HCT116 (cell line): Measurements from ENCODE around the gene NARS2. TPM values are rescaled to one million over a fixed set of nuclear protein-coding genes. Genes with fewer than 3 reads are reported as not detected.
A peak's percentile ranks its signal among the peaks of the same experiment; 100 is the strongest.

Experiments
- ATAC-seq: fragments of 200-7000 bp; cut with Tn5 transposase; 2 replicates; pipeline ENCODE4 v1.9.1; 2020; ENCODE audit warnings: mild to moderate bottlenecking, moderate library complexity
- BruUV-seq: library from RNA; stranded (reverse); fragments of 400-500 nt; replicated peaks from 2 replicates; lab custom pipeline; 2021; lab: Mats Ljungman, UMichigan
- CTCF ChIA-PET: fragments of 300-600 bp; sonication (Branson Sonifier 250); formaldehyde crosslinking; loops from one replicate; lab custom pipeline; 2021; ENCODE audit warnings: antibody characterized with exemption; lab: Charles Lee
- POLR2A ChIA-PET: fragments of 300-600, 350-600 bp; sonication (Branson Sonifier 250); formaldehyde crosslinking; loops from one replicate; lab custom pipeline; 2021; ENCODE audit warnings: antibody characterized with exemption; lab: Charles Lee
- RAD21 ChIA-PET, 2 experiments: fragments of 300-600 bp; sonication (Branson Sonifier 250); formaldehyde crosslinking; loops; one replicate each; lab custom pipeline; 2023; ENCODE audit warnings: low total read pairs in 2 of 2; ENCODE audit not compliant: uncharacterized antibody in 2 of 2, unreplicated experiment in 2 of 2, low non-redundant PET in 1 of 2; lab: Charles Lee
- DNase-seq: peaks from one replicate; pipeline ENCODE4 v3.0.0-alpha.2; 2010; ENCODE audit warnings: low read depth, low spot score
- H2AFZ ChIP-seq: fragments of 200-600 bp; shearing (Covaris generic), sonication (generic); 2 replicates; pipeline ENCODE4 v1.6.1; 2017; ENCODE audit warnings: low read depth, mixed run types, mixed read lengths, antibody characterized with exemption, low read length; ENCODE audit not compliant: poor library complexity, severe bottlenecking
- H3K27ac ChIP-seq: 2 replicates; pipeline ENCODE4 v1.5.1; 2012; ENCODE audit warnings: low read depth, low read length
- H3K27me3 ChIP-seq: fragments of 200-600 bp; sonication (generic); 2 replicates; pipeline ENCODE4 v1.6.1; 2016; ENCODE audit warnings: mixed run types, low read length, mixed read lengths; ENCODE audit not compliant: insufficient read depth
- H3K36me3 ChIP-seq, 2 experiments: fragments of 200-500 bp in 1 of 2; fragments of 200-600 bp in 1 of 2; sonication (Bioruptor generic) in 1 of 2; sonication (generic) in 1 of 2; 2 replicates each; pipeline versions ENCODE4 v1.5.1 to v1.6.1; 2014 to 2016; ENCODE audit warnings: low read length in 2 of 2, inconsistent platforms in 1 of 2, mixed read lengths in 1 of 2, mixed run types in 1 of 2; ENCODE audit not compliant: insufficient read depth in 2 of 2, control insufficient read depth in 1 of 2
- H3K4me1 ChIP-seq, 2 experiments: fragments of 200-600 bp in 1 of 2; sonication (generic) in 1 of 2; 2 replicates each; pipeline versions ENCODE4 v1.5.1 to v1.6.1; 2012 to 2017; ENCODE audit warnings: low read length in 2 of 2, inconsistent platforms in 1 of 2, mild to moderate bottlenecking in 1 of 2, mixed read lengths in 1 of 2, mixed run types in 1 of 2, moderate library complexity in 1 of 2; ENCODE audit not compliant: insufficient read depth in 2 of 2, control insufficient read depth in 1 of 2
- H3K4me2 ChIP-seq: fragments of 200-600 bp; sonication (generic); 2 replicates; pipeline ENCODE4 v1.6.1; 2017; ENCODE audit warnings: mixed run types, low read length, mixed read lengths
- H3K4me3 ChIP-seq, 2 experiments: fragments of 200-600 bp in 1 of 2; sonication (generic) in 1 of 2; replicated peaks in 1 of 2; 2 replicates each; pipeline ENCODE4 v1.5.1; 2011 to 2016; ENCODE audit warnings: low read length in 2 of 2, control low read depth in 1 of 2, low read depth in 1 of 2, mild to moderate bottlenecking in 1 of 2, mixed read lengths in 1 of 2, mixed run types in 1 of 2
- H3K79me2 ChIP-seq: fragments of 200-600 bp; sonication (generic); 2 replicates; pipeline ENCODE4 v1.6.1; 2017; ENCODE audit warnings: mild to moderate bottlenecking, mixed run types, low read length, moderate library complexity, mixed read lengths; ENCODE audit not compliant: insufficient read depth
- H3K9ac ChIP-seq: fragments of 200-600 bp; sonication (generic); 2 replicates; pipeline ENCODE4 v1.6.1; 2016; ENCODE audit warnings: low read length, mixed read lengths
- H3K9me2 ChIP-seq: fragments of 200-600 bp; sonication (generic), shearing (Covaris generic); 2 replicates; pipeline ENCODE4 v1.6.1; 2017; ENCODE audit warnings: mixed run types, mild to moderate bottlenecking, moderate library complexity; ENCODE audit not compliant: insufficient read depth
- H3K9me3 ChIP-seq, 2 experiments: fragments of 200-500 bp in 1 of 2; fragments of 200-600 bp in 1 of 2; sonication (Bioruptor generic) in 1 of 2; sonication (generic) in 1 of 2; 2 replicates each; pipeline ENCODE4 v1.6.1; 2014 to 2017; ENCODE audit warnings: low read length in 2 of 2, mixed read lengths in 2 of 2, inconsistent platforms in 1 of 2, low read depth in 1 of 2, mild to moderate bottlenecking in 1 of 2, mixed run types in 1 of 2, moderate library complexity in 1 of 2; ENCODE audit not compliant: control insufficient read depth in 1 of 2, insufficient read depth in 1 of 2
- H4K20me1 ChIP-seq: fragments of 200-600 bp; sonication (generic), shearing (Covaris generic); 2 replicates; pipeline ENCODE4 v1.6.1; 2017; ENCODE audit warnings: mixed run types, mild to moderate bottlenecking, moderate library complexity; ENCODE audit not compliant: insufficient read depth
- CBX3 ChIP-seq: IDR thresholded peaks from 2 replicates; pipeline ENCODE4 v1.6.1; 2012; ENCODE audit warnings: low read depth
- CEBPB ChIP-seq: IDR thresholded peaks from 2 replicates; pipeline ENCODE4 v1.6.1; 2012; ENCODE audit warnings: low read depth
- CTCF ChIP-seq, 3 experiments: fragments of 200-600 bp in 1 of 3; sonication (generic) in 1 of 3; IDR thresholded peaks in 2 of 3; conservative IDR thresholded peaks in 1 of 3; 2 replicates each; pipeline ENCODE4 v1.5.1; 2012 to 2017; ENCODE audit warnings: low read depth in 2 of 3, low read length in 2 of 3, antibody characterized with exemption in 1 of 3, borderline replicate concordance in 1 of 3, control low read depth in 1 of 3, mild to moderate bottlenecking in 1 of 3, mixed read lengths in 1 of 3, mixed run types in 1 of 3, moderate library complexity in 1 of 3; ENCODE audit not compliant: insufficient read depth in 1 of 3
- ELF1 ChIP-seq: IDR thresholded peaks from 2 replicates; pipeline ENCODE4 v1.6.1; 2012; ENCODE audit warnings: low read depth, borderline replicate concordance
- EZH2 ChIP-seq: fragments of 200-600 bp; sonication (generic); IDR thresholded peaks from 2 replicates; pipeline ENCODE4 v1.6.1; 2017; ENCODE audit warnings: antibody characterized with exemption, mixed run types
- EZH2phosphoT487 ChIP-seq: fragments of 200-600 bp; IDR thresholded peaks from 2 replicates; pipeline ENCODE4 v1.6.1; 2018; ENCODE audit warnings: antibody characterized with exemption, borderline replicate concordance
- FOSL1 ChIP-seq: IDR thresholded peaks from 2 replicates; pipeline ENCODE4 v1.6.1; 2012; ENCODE audit warnings: low read depth
- MAX ChIP-seq: IDR thresholded peaks from 2 replicates; pipeline ENCODE4 v1.6.1; 2012
- POLR2A ChIP-seq: IDR thresholded peaks from 2 replicates; pipeline ENCODE4 v1.7.0; 2011; ENCODE audit warnings: borderline replicate concordance; ENCODE audit not compliant: insufficient read depth, insufficient read length; ENCODE audit errors: extremely low read depth
- POLR2AphosphoS5 ChIP-seq: IDR thresholded peaks from 2 replicates; pipeline ENCODE4 v1.6.1; 2011; ENCODE audit warnings: mild to moderate bottlenecking, low read depth, low read length, moderate library complexity
- RAD21 ChIP-seq: IDR thresholded peaks from 2 replicates; pipeline ENCODE4 v1.6.1; 2012; ENCODE audit warnings: low read depth, mild to moderate bottlenecking
- SIN3A ChIP-seq: IDR thresholded peaks from 2 replicates; pipeline ENCODE4 v1.6.1; 2012; ENCODE audit warnings: low read depth
- SP1 ChIP-seq: IDR thresholded peaks from 2 replicates; pipeline ENCODE4 v1.6.1; 2012; ENCODE audit warnings: low read depth
- TCF7L2 ChIP-seq: IDR thresholded peaks from 2 replicates; pipeline ENCODE4 v1.7.0; 2011; ENCODE audit warnings: borderline replicate concordance, inconsistent platforms; ENCODE audit not compliant: insufficient read depth, insufficient read length; ENCODE audit errors: extremely low read depth
- YY1 ChIP-seq: IDR thresholded peaks from 2 replicates; pipeline ENCODE4 v1.6.1; 2011; ENCODE audit warnings: low read length, low read depth, moderate library complexity, mild to moderate bottlenecking; ENCODE audit not compliant: insufficient replicate concordance; ENCODE audit errors: extremely low read depth
- ZFX ChIP-seq: fragments of 450-650 bp; IDR thresholded peaks from 2 replicates; pipeline ENCODE4 v1.6.1; 2017
- ZNF274 ChIP-seq: fragments of 200-500 bp; sonication (Bioruptor generic); IDR thresholded peaks from 2 replicates; pipeline ENCODE4 v1.6.1; 2014; ENCODE audit warnings: mild to moderate bottlenecking, low read depth, low read length, inconsistent platforms
- intact Hi-C: fragments of 100-400 bp; cut with micrococcal nuclease; formaldehyde crosslinking; loops from 2 replicates; pipeline ENCODE4 v1.10.0; 2022
- total RNA-seq: library from RNA; stranded (reverse); gene quantifications from one replicate; pipeline ENCODE4 v1.2.1, GENCODE V29; 2021; ENCODE audit not compliant: unreplicated experiment
- TF ChIP-seq, protein P1 (sequence below): IDR thresholded peaks from 2 replicates; pipeline ENCODE4 v1.6.1; 2011; ENCODE audit warnings: mild to moderate bottlenecking, low read length, moderate library complexity; ENCODE audit not compliant: insufficient replicate concordance; ENCODE audit errors: extremely low read depth

The NARS2 gene
- total RNA-seq, 1 experiment from 2014 or later, result 26.0 TPM

- H3K9me3 ChIP-seq, result no peaks in the 10 kb centered on the region
- TF ChIP-seq POLR2AphosphoS5 (no peak), CTCF (IDR thresholded peaks at IDR 0.05 in 2 of 3, conservative IDR thresholded peaks at IDR 0.05 in 1 of 3; ENCODE audit: borderline replicate concordance in 1 of 3, insufficient read depth in 1 of 3, low read depth in 2 of 3, low read length in 2 of 3) (no peak), ELF1 (no peak), ZFX (no peak), EZH2phosphoT487 (no peak), YY1 (no peak), FOSL1 (no peak), CBX3 (no peak), POLR2A (no peak), MAX (no peak), CEBPB (no peak), TCF7L2 (no peak), SP1 (no peak), ZNF274 (no peak), EZH2 (no peak), RAD21 (no peak), SIN3A (no peak)
- TF ChIP-seq, protein P1, sequence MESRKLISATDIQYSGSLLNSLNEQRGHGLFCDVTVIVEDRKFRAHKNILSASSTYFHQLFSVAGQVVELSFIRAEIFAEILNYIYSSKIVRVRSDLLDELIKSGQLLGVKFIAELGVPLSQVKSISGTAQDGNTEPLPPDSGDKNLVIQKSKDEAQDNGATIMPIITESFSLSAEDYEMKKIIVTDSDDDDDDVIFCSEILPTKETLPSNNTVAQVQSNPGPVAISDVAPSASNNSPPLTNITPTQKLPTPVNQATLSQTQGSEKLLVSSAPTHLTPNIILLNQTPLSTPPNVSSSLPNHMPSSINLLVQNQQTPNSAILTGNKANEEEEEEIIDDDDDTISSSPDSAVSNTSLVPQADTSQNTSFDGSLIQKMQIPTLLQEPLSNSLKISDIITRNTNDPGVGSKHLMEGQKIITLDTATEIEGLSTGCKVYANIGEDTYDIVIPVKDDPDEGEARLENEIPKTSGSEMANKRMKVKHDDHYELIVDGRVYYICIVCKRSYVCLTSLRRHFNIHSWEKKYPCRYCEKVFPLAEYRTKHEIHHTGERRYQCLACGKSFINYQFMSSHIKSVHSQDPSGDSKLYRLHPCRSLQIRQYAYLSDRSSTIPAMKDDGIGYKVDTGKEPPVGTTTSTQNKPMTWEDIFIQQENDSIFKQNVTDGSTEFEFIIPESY, result no peak
- ATAC-seq (no peak), DNase-seq (no peak)
- ChIA-PET POLR2A (interaction anchor here (1.6 kb wide), 1 partner anchor 10 kb away, joined by 5 read pairs; no protein-coding TSS in a partner anchor), RAD21 (no interaction called here), CTCF (interaction anchor here (3.7 kb wide), 1 partner anchor 9 kb away, joined by 29 read pairs; no protein-coding TSS in a partner anchor)
- no peaks in the 10 kb centered on the region for H3K9me2 ChIP-seq
- H3K79me2 ChIP-seq, result peaks cover 34% of the 10 kb centered on the region
- H3K27ac ChIP-seq, result no peak overlapping the region
- H3K36me3 ChIP-seq, result peaks cover 7 to 12% of the 10 kb centered on the region in 2 experiments; a peak in 3 of 4 replicates
- peak overlapping the region; percentile 88 to 92 for H3K4me3 ChIP-seq
- H2AFZ ChIP-seq, result no peak overlapping the region
- peaks cover 0 to 12% of the 10 kb centered on the region in 2 experiments; a peak in 1 of 4 replicates for H3K4me1 ChIP-seq
- peak overlapping the region; percentile 79 for H3K4me2 ChIP-seq
- H3K27me3 ChIP-seq, result no peaks in the 10 kb centered on the region
- peak overlapping the region; percentile 90 for H3K9ac ChIP-seq
- intact Hi-C loops, result no loop called here
- no TSS peak for BruUV-seq
- H4K20me1 ChIP-seq, result no peaks in the 10 kb centered on the region
These were observed 983 bp downstream of the NARS2 start for GRCh38 chr11:78573681-78574080.
